ENCODE results near the gene GALNT10.
"Not testable (repeated sequence)": the region's sequence is repeated elsewhere in the genome, so short reads cannot be mapped to it uniquely, and the experiment has no call there.

The GALNT10 gene

DNA sequence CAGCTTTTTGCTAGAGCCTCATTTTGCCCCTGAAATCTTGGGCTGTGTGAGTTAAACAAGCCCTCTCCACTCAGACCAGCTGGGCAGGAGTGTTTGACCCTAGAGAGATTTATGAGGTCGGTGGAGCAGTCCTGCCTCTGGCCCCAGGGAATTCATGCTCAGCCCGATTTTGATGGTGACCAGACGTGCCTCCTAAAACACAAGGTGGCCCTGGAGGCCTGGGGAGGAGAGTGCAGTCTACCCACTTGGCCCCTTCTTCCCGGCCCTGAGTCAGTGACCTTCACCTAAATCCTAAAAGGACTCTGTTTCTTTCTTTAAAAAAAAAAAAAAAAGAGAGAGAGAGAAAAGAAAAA lies 168.7 kb downstream of the GALNT10 start:
- DNase-seq, result no peak

- DNase-seq, result not testable (repeated sequence)
Observed at GRCh38 chr5:154360241-154360640, 169.7 kb downstream of the GALNT10 start.

GRCh38 chr5:154363411-154363810 lies 172.9 kb downstream of the GALNT10 start:
- no peak for DNase-seq

DNA sequence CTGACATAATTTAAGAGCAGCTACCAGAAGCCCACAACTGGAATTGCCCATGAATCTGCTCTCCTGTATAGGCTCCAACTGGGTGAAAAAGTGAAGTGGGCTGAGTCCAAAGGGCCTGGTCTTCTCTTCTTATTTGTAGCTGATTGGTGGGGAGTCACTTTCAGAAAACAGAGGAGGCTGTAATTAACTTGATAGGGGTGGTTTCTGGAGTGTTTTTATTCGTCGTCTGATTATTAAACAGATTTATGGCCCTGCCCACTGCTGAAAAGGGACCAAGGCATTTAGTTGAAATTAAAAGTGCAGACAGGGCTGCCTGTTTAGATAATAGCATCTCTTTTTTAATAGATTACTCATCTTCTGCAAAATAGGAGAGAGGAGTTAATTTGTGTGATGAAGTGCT lies 174.2 kb downstream of the GALNT10 start:
- DNase-seq, result no peak

DNA sequence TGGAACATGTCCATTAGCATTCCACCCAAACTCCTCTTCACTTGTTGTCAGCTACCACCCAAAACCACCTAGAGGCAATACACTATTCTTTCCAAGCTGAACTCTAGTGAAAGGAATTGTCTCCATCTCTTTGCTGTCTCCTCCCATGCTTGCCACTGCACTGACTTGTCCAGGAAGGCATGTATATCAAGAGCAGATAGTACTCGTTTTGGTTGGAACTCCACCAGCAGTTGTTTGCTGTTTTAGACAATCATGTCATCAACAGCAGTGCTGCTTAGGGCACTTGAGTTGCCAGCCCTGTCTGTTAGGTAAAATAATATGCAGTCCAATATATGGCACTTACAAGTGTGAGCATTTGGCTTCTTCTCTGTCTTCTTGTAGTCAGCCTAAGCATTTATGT lies 175.3 kb downstream of the GALNT10 start:
- no peak for DNase-seq

DNA sequence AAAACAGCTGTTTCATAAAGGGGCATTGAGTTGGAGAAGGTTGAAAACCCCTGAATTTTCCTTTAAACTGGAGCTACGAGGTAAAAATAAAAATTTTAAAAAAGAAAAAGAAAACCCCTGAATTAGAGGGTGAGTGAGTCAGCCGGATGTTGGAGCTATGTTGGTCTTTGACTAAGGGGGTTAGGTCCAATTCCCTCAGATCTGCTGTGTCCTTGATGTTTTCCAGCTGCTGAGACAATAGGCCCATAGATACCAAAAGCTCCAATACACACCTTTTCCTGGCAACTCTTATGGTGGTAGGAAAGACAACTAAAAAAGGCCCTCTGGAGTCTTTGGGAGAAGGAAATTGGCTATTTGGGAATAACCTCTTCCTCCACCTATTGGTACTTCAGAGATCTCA lies 175.8 kb downstream of the GALNT10 start:
- DNase-seq, result no peak

- no peak for DNase-seq
Observed at GRCh38 chr5:154367101-154367500, 176.6 kb downstream of the GALNT10 start.

DNA sequence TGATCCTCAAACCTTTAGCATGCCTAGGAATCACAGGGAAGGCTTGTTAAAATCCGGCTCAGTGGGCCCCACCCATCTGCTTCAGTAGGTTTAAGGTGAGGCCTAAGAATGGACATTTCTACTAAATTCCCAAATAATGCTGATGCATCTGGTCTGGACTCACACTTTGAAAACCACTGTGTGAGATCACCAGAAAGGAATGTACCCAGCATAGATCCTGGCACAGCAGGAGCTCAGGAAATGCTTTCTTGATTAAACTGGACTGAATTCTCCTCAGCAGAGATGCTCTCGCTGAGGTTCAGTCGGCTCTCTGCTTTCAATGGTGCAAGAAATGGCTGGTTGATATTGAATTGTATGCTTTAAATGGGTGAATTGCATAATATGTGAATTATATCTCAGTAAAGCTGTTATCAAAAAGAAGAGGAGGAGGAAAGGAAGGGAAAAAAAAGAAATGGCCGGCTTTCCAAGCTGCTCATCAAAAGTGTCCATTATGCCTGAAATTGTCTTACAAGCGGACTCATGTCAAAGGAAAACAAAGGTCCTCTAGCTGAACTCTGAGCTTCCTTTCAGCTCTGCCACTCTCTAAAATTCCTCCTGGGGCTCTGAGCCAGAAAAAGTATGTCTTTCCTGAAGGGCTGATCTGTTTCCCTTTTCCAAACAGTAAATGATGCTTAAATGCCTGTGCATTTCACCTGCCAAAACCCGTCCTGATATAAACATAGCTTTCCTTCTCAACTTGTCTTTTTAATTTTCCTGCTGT lies 177.7 kb downstream of the GALNT10 start:
- peak; percentile 52 for DNase-seq

GRCh38 chr5:154369682-154370081 lies 179.1 kb downstream of the GALNT10 start:
- DNase-seq, result no peak

- no peak for DNase-seq
Observed at GRCh38 chr5:154370119-154370518, 179.6 kb downstream of the GALNT10 start.

GRCh38 chr5:154370813-154371212 lies 180.3 kb downstream of the GALNT10 start:
- DNase-seq, result no peak

DNA sequence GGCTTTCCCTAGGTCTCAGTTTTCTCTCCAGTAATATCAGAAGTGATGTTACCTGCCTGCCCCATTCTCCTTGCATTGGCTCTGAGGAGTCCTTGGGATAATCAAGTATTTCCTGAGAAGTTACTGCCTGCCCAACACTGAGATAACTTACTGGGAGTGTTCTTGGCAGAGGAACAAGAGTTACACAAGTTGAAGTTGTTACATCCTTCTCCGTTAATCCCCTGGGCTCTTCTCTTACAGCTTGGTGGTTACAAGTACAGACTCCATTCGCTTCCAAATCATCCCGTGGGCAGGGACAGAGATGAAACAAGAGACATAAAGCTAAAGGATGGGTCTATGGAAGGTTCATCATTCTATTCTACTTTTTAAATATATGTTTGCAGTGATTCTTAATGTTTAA lies 181.2 kb downstream of the GALNT10 start:
- DNase-seq, result no peak

- DNase-seq, result no peak
Observed at GRCh38 chr5:154372661-154373060, 182.1 kb downstream of the GALNT10 start.

DNA sequence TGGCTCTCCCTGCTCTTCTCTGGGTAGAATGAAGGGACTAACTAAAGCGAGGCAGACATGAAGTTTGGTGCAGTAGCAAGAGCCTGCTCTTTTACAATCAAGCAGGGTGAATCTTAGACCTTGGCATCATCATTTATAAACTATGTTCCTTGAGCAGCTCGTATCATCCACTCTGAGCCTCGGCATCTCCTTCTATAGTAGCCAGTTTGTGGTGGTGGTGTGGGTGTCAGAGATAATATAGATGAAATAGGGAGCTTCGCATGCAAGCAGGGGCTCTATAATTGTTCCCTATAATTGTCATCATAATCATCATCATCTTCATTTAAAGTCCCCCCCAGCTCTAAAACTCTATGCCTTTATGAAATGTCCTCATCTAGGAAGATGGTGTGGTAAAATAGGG lies 182.8 kb downstream of the GALNT10 start:
- no peak for DNase-seq

DNA sequence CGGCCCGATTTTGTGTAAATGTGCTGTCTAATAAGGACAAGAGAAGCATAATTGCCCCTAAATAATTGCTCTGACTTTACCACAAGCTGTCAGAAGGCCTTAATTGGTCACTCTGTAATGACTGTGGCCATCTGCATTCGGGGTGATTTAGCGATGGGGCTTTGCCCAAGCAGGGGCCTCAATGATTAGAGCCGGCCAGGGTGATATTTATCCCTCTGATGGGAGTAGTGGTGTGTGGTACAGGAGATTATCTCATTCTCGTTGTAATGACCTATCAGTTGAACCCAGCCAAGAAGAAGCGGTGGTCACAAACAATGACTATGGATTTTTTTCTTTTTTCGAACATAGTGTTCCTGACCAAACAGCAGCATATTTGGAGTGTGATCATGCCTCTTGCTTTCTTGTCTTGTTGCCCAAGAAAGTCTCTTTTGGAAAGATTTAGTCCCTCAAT lies 183.2 kb downstream of the GALNT10 start:
- DNase-seq, result no peak

- no peak for DNase-seq
Observed at GRCh38 chr5:154374264-154374663, 183.7 kb downstream of the GALNT10 start.

- DNase-seq, result no peak
Observed at GRCh38 chr5:154375329-154376008, 184.9 kb downstream of the GALNT10 start.

GRCh38 chr5:154376481-154376880 lies 185.9 kb downstream of the GALNT10 start:
- no peak for DNase-seq

DNA sequence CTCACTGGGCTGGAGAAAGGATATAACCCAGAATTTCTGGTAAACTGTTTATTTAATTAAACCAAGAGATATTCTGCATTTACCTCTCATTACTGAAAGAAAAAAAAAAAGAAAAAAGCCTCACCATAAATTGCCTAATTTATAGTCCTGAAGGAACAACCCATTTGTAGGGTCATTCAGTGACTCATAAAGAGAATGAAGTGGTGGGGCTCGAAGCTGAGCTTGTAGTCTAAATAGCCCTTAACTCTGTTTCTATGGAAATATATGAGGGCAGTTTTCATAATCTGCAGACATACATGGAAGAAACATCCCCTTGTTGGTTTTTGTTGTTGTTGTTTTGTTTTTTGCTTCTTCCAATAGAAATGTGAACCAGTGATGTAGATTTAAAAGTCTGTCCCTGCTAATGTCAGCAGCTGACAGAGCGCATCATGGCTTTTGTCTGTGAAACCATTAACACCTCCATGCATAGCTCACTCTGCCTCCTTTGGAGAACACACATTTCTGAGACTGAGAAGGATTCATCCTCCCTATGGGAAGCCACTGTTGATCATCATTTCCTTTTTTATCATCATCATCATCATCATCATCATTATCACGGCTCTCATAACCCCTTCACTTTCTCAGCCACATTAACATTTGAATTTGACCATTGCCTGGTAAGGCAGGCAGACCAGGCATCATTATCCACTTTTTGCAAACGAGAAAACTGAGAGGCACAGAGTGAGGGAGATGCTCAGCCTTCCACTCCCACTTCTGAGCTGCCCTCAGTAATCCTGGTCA lies 187.4 kb downstream of the GALNT10 start:
- DNase-seq, result no peak

DNA sequence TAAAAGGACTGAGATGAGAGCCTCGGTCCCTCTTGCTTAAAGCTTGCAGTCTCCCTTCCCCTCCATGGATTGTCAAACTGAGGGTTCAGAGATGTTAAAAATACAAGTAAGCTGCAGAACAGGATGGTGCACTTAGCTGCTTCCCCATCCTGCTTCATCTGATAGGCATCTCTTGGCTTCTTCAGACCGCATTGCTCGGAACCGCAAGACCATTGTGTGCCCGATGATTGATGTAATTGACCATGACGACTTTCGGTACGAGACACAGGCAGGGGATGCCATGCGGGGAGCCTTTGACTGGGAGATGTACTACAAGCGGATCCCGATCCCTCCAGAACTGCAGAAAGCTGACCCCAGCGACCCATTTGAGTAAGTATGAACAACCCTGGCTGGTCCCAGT lies 189.7 kb downstream of the GALNT10 start:
- no peak for DNase-seq

GRCh38 chr5:154384480-154385235 lies 194.1 kb downstream of the GALNT10 start:
- no peak for DNase-seq

DNA sequence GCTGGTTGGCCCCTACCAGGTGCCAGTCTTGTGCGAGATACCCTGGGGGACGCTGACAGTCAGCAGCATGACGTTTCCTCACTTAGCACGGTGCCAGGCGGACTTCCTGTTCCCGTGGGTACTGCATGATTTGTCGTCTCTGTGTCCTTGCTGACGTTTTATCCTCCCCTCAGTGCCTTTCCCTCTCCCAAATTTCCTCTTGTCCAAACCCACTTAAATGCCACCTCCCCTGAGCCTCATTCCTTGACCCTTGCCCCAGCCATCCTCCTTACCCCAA lies 194.6 kb downstream of the GALNT10 start:
- DNase-seq, result no peak

DNA sequence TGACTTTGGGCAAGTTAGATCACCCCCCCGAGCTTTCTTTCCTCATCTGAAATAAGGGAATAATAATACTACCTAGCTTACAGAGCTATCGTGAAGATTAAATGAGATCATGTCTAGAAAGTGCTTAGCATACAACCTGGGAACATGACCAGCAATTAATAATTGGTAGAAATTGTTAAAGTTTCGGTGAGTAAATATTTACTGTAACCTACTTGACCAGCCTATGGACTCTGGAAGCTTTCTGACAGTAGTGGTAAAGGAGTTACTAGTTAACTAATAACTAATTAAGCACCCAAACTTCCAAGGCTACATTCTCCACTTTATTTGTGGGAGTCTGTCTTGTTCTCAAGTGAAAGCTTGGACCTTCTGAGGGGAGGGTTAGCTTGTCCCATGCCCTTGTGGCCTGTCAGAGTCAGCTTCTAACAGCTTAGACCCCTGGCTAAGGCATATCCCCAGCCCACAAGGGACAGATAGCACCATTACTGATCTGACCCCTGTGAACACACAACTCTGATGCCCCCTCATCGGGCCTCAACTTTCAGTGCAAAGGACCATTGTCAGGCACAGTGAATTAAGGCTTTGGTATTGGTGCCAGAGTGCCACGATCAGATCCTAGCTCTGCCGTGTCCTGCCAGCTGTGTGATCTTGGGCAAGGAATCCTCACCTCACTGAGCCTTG lies 196.6 kb downstream of the GALNT10 start:
- no peak for DNase-seq

All from right hindlimb (tissue), 1 donor.